ENCODE results near the gene PBX3. TPM values are rescaled to one million over a fixed set of nuclear protein-coding genes. Genes with fewer than 3 reads are reported as not detected.

The PBX3 gene
- total and polyA plus RNA-seq, 9 of the 15 experiments (the other 6 are each of a cell fraction or from before 2014, with no cell fraction given): 0.14 to 5.8 (median 0.92) TPM

GRCh38 chr9:125746017-125746773 lies 978 bp upstream of the PBX3 start (continued):
- TF ChIP-seq CBX8 (IDR thresholded peaks at IDR 0.05; ENCODE audit: borderline replicate concordance, extremely low read depth, low read depth, low read length, poor library complexity, severe bottlenecking) (no peak), ZNF778 (CRISPR knock-in tag; IDR thresholded peaks at IDR 0.05) (no peak), NELFE (IDR thresholded peaks at IDR 0.05; ENCODE audit: insufficient read depth, insufficient read length) (no peak), SMARCA4 (IDR thresholded peaks at IDR 0.05) (no peak), ZNF699 (CRISPR knock-in tag; IDR thresholded peaks at IDR 0.05; ENCODE audit: insufficient replicate concordance) (no peak), MYNN (IDR thresholded peaks at IDR 0.05) (no peak), MYNN (CRISPR knock-in tag; IDR thresholded peaks at IDR 0.05) (no peak), SAP30 (IDR thresholded peaks at IDR 0.05; ENCODE audit: borderline replicate concordance, insufficient read depth, low read depth, low read length, poor library complexity, severe bottlenecking) (no peak), RBM17 (IDR thresholded peaks at IDR 0.05; ENCODE audit: borderline replicate concordance, low read depth, low read length) (no peak), U2AF2 (optimal IDR thresholded peaks at IDR 0.05; ENCODE audit: low read depth, low read length) (no peak), RBM14 (IDR thresholded peaks at IDR 0.05; ENCODE audit: borderline replicate concordance, insufficient read depth, low read depth, low read length) (no peak), RFX1 (IDR thresholded peaks at IDR 0.05) (peak; percentile 97), GTF2B (IDR thresholded peaks at IDR 0.05; ENCODE audit: extremely low read depth, insufficient read length) (no peak), ZNF766 (CRISPR knock-in tag; conservative IDR thresholded peaks at IDR 0.05) (no peak), HDAC1 (IDR thresholded peaks at IDR 0.05) (no peak), MLLT1 (IDR thresholded peaks at IDR 0.05) (no peak), RBM34 (IDR thresholded peaks at IDR 0.05; ENCODE audit: borderline replicate concordance, insufficient read depth, low read length) (no peak), E2F1 (CRISPR knock-in tag; IDR thresholded peaks at IDR 0.05) (no peak), FOXJ3 (CRISPR knock-in tag; IDR thresholded peaks at IDR 0.05) (no peak), ZBED1 (IDR thresholded peaks at IDR 0.05) (no peak), SREBF1 (IDR thresholded peaks at IDR 0.05; ENCODE audit: borderline replicate concordance, low read depth, low read length) (no peak), SFPQ (IDR thresholded peaks at IDR 0.05; ENCODE audit: low read depth, low read length) (no peak), EP300 (IDR thresholded peaks at IDR 0.05; ENCODE audit: low read length) (no peak), SREBF2 (CRISPR knock-in tag; IDR thresholded peaks at IDR 0.05) (no peak)
